Activated CD4-positive, CD25-positive, alpha-beta regulatory T cell (primary cell): Measurements from ENCODE around the gene CTDSPL.
A peak's percentile ranks its signal among the peaks of the same experiment; 100 is the strongest.
"Not testable (repeated sequence)": the region's sequence is repeated elsewhere in the genome, so short reads cannot be mapped to it uniquely, and the experiment has no call there.

ENCODE experiments used
- DNase-seq, 4 experiments: peaks; one replicate each; lab custom pipeline; 2025; lab: John Stamatoyannopoulos, UW

CTDSPL gene

DNA sequence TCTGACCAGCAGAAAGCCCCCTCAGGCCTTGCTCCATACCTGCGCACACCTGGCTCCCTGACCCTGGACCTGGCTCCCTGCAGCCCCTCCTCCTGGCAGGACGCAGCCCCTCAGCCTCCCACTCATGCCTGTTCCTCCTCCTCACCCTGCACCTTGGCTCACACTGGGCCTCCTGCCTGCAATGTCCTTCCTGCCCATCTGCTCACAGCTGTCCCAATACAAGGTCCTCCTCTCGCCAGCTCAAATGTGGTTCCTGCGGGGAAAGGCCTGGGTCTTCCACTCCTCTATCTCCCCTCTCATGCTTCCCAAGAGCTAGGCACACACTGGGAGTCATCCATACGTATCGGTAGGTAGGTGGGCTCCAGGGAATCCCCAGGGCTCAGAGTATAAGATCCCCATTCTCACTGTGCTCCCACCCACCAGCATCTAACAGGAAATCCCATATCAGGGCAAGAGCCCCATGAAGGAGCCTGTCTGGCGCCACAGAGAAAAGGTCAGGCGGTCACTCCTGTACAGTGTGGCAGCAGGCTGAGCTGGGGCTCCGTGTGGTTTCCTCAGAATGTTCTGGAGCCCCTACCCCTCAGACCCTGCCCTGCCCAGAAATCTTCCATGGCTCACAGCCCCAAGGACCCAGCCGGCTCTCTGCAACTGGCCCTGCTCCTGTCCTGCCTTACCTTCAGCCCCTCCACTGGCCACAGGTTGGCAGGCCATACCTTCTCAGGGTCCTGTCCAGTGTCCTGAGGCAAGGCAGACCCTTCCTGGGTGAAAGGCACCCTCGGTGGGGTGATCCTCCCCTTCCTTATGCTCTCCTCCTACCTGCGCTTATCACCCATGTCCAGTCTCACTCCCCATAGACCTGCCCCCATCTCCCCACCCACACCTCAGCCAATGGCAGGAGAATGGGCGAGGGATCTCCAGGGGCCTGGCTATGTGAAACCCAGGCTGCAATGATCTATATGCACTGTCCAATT, 156.9 kb downstream of the CTDSPL start:
- no peak for DNase-seq

DNA sequence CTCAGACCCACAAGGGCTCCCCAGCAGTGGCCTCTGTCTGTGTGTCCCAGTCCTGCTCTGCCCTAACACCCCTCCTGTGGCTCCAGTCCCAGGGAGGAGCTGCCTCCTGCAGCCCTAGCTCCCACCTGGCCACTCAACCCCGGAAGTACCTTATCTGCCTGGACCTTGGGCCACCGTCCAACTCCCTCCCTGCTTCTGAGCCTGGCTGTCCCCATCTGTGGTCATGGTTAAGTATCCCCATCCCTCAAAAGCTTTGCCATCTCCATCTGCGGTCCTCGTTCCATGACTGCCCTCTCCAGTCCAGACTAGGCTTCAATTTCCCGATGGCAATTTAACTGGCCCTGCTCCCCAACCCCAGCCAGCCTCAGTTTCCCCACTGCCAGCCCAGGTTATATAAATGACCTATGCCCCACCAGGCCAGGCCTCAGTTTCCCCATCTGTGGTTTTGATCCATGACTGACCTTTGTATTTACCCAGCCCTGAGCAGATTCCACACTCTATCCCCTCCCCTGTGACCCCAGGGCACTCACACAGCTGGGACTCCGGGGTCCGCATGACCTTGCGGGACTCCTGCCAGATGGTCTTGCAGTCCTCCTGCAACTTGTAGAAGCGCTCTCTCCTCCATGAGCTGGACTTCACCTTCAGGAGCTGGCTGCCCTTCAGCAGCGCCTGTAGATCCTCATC, 158.1 kb downstream of the CTDSPL start:
- DNase-seq, result no peak

DNA sequence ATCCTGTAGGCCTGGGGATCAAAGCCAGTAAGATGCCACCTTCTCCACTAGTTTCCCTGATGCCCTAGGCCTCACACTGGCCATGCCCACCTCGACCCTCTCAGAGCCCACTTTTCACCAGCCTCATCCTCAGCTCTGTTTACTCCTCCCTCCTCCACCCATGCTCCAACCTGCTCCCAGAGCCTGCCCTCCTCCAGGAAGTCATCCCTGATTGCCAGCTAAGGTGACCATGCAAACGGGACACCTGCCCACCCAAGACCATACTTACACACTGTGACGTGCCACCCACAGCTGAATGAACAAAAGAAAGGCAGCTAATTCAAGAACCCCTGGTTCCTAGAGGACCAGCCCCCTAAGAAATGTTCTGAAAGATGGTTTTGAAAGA, 158.7 kb downstream of the CTDSPL start:
- DNase-seq, result no peak

DNA sequence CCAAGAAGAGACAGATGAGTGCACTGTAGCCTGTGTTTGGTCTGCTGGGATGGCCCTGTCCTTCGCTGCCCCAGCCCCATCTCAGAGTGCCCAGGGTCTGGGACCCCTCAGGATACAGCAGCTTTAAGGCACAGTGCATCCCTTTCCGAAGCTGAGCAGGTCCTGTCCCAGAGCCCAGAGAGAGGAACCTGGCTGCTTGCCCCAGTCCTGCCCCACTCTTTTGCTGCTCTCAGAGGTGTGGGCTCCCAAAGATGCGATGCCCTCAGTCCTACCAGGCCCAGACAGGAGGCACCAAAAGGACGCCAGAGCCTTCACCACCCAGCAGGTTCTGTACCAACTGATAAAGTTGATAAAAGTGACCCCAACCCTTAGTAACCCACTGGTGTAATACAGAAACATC, 159.5 kb downstream of the CTDSPL start:
- no peak for DNase-seq

DNA sequence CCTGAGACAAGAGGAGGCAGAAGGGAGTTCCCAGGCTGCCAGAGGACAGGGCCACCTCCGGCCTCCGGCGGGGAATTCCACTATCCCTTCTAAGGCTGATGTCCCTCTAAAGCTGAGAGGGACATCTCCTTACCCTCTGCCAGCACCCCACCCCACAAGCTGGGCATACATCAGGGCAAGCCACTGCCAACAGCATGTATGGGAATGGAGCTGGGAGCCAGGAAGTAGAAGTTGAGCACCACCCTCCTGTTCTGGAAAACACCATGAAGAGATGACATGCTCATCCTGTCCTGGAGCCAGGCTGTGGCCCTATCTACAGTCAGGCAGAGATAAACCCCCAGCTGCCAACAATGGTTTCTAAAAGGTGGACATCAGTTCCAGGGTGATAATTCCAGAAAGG, 160.6 kb downstream of the CTDSPL start:
- no peak for DNase-seq

DNA sequence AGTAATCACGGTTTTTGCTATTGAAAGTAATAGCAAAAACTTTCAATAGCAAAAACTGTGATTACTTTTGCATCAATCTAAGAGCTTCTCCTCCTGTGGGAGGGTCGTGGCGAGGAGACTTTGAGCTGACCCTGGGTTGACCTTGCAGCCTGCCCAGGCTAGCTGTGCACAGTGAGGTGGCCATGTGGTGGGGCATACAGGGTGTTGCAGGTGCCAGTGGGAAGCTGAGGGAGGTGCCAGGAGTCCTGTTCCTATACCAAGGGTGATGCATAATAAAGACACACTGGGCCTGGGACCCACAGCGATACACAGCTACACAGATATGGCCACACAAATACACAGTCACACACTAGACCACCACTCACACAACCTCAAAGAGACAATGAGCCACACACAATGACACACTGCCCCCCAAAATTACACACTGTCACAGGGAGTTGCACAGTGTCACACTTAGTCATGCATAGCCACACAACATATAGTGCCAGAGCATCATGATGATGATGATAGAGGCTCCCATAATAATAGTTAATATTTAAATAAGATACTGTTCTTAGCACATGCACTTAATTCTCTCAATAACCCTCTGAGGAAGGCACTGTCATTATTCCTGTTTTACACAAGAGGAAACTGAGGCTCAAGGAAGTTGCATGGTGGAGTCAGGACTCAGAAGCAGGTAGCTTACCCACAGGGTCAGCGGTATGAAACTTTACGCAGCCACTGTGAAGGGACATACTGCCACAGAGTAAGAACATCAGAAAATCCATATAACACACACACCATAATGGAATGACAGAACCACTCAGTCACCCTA, 161.4 kb downstream of the CTDSPL start:
- no peak for DNase-seq

DNA sequence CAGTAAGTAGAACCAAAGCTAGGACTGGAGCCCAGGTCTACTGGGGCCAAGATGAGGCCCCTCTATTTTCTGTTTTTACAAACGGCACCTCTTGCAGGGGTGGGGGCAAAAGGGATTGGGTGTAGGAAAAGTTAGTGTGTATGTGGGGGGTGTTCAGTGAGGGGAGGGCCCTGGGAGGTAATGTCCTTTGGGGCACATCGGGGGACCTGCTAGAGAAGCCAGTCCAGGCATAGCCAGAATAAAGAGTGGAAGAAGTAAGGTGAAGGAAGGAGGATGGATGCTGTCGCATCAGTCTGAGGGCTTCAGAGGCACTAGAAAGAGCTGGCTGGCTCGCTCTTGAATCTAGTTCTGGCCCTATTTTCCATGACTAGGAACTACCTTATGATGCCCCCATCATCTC, 165.2 kb downstream of the CTDSPL start:
- DNase-seq, result no peak

DNA sequence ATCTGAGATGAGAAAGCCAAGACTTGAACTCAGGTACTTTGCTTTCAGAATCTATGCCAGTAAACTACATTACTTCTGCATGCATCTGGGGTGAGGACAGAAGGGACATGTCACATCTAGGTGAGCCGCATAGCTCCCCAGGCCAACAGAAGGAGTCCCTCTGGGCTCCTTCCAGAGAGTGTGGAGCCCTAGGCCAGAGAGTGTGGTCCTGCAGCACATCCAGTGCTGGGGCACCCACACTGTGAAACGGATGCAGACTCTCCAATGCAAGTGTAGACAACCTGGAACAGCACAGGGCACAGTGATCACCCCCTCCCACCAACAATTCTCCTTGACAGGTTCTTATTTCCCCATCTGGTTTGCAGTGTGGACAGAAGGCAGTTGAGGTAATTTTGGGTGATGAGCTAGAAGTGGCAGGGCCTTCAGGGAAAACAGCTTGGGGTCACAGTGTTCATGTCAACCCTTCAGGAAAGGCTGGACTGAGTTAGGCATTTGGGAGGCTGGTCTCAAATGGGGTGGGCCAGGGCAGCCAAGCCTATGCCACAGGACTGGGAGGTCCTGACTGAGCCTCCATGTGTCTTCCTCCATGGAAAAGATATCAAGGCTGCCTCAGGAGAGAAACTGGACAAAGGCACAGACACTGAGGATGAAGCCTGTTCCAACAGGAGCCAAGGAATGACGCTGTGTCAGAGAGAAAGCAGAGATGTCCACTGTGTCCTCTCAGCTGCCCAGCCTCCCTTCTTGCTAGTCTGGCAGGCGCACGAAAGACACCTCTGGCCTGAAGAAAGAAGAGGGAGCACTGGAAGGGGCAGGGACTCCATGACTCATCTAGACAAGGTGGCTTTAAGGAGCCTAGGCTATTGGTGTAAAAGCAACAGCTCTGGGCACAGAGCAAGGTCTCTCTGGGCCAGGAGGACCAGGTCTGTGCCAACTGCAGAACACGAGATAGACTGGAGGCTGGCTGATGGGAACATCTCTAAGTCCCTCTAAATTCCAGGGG, 166.1 kb downstream of the CTDSPL start:
- no peak for DNase-seq

DNA sequence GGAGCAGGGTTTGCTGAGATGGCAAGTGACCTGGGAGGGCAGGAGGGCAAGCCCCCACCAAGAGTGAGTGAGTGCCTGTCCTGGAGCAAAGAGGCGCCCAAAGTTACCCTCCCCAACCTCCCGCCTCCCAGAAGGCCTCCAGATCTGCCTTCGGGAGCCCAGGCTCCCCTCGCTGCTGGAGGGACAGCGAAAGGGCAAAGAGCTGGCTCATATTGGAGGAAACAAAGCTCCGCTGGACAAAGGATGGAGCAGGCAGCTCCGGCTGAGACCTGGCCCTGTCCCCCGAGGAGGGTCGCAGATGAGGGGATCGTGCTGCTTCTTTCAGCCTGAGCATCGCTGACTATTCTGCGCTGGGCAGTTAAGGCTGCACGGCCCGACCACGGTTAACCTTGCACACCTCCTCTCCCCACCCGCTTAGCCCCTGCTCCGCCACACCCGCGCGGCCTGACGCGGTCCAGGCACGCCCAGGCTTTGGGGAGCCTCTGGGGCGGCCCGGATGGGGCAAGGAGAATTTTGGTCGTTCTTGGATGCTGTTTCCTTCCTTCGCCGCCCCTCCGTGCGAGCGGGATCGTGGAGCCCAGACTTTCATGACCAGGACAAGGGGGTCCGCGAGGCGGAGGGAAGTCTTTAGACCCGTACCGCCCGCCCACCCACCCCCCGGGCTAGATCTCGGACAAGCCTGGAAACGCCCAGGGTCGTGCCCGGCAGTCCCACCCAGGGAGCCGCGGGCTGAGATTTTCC, 167.1 kb downstream of the CTDSPL start:
- DNase-seq, result no peak

DNA sequence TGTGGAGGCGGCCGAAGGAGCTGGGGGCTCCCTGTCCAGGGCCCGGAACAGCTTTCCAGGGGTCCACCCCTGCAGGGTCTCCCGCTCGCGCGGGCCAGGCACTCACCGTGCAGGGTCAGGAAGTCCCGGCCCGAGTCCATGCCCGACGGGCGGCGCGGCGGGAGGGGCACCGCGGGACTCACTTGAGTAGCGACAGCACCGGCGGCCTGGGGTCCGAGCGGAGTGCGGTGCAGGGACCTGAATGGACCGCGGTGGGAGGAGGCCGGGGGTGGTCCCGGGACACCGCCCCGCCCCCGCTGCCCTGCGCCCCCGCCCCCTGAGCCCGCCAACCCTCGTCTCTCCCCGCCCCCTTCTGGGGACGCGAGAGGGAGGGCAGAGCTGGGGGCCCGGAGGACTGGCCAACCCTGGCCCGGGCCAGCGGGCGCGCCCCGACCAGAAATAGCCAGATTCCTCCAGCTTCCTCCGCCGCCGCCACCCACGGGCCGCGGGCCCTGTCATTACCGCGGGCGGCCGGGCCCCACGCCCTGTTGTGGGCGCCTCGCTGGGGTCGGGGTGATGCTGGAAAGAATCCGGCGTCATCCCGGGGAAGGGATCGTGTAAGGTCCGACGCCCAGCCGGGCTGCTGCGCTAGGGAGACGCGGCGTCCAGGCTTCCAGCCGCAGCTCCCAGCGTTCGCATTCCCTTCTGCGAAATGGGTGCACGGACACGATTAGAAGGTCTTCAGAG, 167.9 kb downstream of the CTDSPL start, which contains the start of gene PLCD1:
TSS of gene PLCD1 (minus strand) at position 243 of the 726 bp plus-strand sequence. CDS start at position 140, 103 bp downstream.
- no peak for DNase-seq

DNA sequence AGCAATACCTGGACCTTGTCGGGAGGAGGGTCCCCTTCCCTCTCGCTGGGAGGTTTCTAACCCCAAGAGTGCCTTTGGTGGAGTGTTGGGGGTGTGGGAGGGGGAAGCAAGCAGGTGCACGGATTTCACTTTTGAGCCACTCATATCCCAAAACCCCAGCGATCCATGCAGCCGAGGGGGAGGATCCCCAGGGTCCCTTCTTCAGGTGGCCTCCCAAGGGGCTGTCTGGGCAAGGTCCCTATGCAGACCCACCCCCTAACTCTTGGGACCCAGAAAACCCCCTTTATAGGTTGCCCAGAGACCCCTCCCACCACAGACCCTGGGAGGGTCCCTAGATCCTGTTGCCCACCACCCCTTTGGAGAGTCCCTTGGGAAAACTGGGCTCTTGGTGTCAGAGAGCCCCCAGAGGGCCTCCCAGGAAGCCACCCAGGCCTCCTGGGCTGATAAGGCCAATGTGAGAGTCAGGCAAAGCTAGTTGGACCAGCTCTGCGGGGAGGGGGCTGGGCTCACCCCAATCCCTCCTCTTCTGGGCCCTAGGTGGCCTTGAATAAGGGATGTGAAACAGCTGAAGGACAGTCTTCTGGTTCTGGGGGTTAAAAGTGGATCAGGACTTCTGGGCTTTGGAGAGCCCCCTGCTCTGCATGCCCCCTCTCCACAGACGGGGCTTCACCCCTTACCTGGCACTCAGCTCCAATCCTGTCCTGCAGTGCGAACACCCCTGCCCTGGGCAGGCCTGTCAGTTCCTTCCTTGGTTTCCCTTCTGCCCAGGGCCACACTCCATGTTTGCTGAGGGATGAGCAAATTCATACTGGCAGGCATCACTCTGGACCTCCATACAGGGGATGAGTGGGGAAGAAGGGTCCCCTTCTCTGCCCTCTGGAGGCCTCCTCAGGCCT, 168.7 kb downstream of the CTDSPL start:
- no peak for DNase-seq

DNA sequence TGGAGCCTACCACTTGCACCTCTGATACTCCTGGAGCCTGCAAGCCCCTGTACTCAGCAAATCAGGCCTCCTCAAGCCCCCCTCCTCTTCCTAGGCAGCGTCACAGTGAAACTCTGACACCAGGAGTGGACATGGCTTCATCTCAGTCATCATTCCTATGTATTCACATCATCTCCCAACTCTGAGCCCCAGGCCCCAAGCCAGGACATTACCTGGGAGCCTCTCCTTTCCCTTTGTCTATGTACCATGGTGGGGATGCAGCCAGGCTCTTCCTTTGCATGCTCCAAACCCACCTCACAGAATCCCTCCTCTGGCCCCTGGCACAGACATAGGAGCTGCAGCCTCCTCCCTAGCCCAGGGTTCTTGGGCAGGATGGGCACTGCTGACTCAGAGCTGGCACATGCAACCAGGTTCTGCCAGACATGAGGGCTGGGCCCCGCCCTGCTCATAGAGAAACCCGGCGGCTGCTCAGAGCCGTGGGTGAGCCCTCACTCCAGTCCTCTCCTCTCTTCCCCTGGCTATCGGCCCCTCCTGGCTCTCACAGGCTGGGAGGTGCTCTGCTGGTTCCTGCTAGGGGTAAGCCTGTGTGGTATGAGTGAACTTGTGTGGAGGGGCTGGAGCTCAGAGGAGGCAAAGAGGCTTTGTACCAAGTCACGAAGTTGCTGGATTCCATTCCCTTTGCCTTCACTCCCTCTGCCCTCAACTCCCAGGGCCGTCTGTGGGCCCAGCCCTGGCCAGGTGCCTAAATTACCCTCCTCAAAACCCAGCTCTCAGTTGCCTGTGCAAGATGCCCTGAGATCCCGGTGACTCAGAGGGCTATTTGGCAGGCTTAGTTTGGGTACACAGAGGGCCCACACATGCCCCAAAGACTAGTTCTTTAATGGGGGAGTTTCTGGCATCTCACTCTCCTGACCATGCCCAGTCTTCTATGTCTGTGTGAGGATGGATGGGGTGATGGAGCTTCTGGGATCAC, 169.6 kb downstream of the CTDSPL start:
- DNase-seq, result peak in 2 of 4 experiments; percentile 34 to 44

DNA sequence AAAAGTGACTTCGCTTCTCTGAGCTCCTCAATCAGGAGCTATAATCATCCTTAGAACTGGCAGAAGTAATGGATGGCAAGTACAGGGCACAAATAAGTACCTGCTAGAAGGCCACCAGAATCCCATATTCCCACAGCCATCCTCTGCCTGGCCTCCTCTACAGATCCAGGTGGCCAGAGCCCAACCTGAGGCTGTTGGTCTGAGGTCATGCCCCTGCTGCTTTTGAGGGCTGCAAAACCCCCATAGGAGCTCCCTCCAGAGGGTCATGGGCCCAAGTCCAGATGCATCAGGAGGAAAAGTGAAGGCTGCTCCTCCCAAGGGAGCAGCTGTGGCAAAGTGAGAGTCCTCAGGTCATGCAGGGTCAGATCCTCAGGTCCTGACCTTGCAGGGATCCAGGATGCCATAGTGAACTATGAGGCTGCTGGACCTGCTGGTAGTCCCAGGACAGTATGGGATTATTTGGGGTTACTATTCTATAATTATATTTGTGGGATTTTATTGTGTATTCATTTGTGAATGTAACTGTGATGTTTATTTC, 170.7 kb downstream of the CTDSPL start:
- DNase-seq, result no peak

DNA sequence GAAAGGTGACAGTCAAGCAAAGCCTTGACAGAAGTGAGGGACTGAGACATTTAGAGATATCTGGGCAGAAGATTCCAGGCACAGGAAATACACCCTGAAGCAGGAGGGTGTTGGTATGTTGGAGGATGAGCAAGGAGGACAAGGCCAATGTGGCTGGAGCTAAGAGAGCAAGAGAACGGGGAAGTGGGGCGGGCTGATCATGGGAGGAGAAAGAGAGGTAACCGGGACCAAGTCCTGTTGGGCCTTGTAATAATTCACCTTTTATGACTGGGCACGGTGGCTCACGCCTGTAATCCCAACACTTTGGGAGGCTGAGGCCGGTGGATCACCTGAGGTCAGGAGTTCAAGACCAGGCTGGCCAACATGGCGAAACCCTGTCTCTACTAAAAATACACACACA, 171.9 kb downstream of the CTDSPL start:
- not testable (repeated sequence) for DNase-seq
